HCT116 (cell line): ENCODE data around the gene ATP8A2. TPM values are rescaled to one million over a fixed set of nuclear protein-coding genes. Genes with fewer than 3 reads are reported as not detected.

Experiments
- ATAC-seq: fragments of 200-7000 bp; cut with Tn5 transposase; 2 replicates; pipeline ENCODE4 v1.9.1; 2020; ENCODE audit warnings: mild to moderate bottlenecking, moderate library complexity
- BruUV-seq: library from RNA; stranded (reverse); fragments of 400-500 nt; replicated peaks from 2 replicates; lab custom pipeline; 2021; lab: Mats Ljungman, UMichigan
- CTCF ChIA-PET: fragments of 300-600 bp; sonication (Branson Sonifier 250); formaldehyde crosslinking; loops from one replicate; lab custom pipeline; 2021; ENCODE audit warnings: antibody characterized with exemption; lab: Charles Lee
- POLR2A ChIA-PET: fragments of 300-600, 350-600 bp; sonication (Branson Sonifier 250); formaldehyde crosslinking; loops from one replicate; lab custom pipeline; 2021; ENCODE audit warnings: antibody characterized with exemption; lab: Charles Lee
- RAD21 ChIA-PET, 2 experiments: fragments of 300-600 bp; sonication (Branson Sonifier 250); formaldehyde crosslinking; loops; one replicate each; lab custom pipeline; 2023; ENCODE audit warnings: low total read pairs in 2 of 2; ENCODE audit not compliant: uncharacterized antibody in 2 of 2, unreplicated experiment in 2 of 2, low non-redundant PET in 1 of 2; lab: Charles Lee
- DNase-seq: peaks from one replicate; pipeline ENCODE4 v3.0.0-alpha.2; 2010; ENCODE audit warnings: low read depth, low spot score
- H2AFZ ChIP-seq: fragments of 200-600 bp; shearing (Covaris generic), sonication (generic); 2 replicates; pipeline ENCODE4 v1.6.1; 2017; ENCODE audit warnings: low read depth, mixed run types, mixed read lengths, antibody characterized with exemption, low read length; ENCODE audit not compliant: poor library complexity, severe bottlenecking
- H3K27ac ChIP-seq: 2 replicates; pipeline ENCODE4 v1.5.1; 2012; ENCODE audit warnings: low read depth, low read length
- H3K27me3 ChIP-seq: fragments of 200-600 bp; sonication (generic); 2 replicates; pipeline ENCODE4 v1.6.1; 2016; ENCODE audit warnings: mixed run types, low read length, mixed read lengths; ENCODE audit not compliant: insufficient read depth
- H3K36me3 ChIP-seq, 2 experiments: fragments of 200-500 bp in 1 of 2; fragments of 200-600 bp in 1 of 2; sonication (Bioruptor generic) in 1 of 2; sonication (generic) in 1 of 2; 2 replicates each; pipeline versions ENCODE4 v1.5.1 to v1.6.1; 2014 to 2016; ENCODE audit warnings: low read length in 2 of 2, inconsistent platforms in 1 of 2, mixed read lengths in 1 of 2, mixed run types in 1 of 2; ENCODE audit not compliant: insufficient read depth in 2 of 2, control insufficient read depth in 1 of 2
- H3K4me1 ChIP-seq, 2 experiments: fragments of 200-600 bp in 1 of 2; sonication (generic) in 1 of 2; 2 replicates each; pipeline versions ENCODE4 v1.5.1 to v1.6.1; 2012 to 2017; ENCODE audit warnings: low read length in 2 of 2, inconsistent platforms in 1 of 2, mild to moderate bottlenecking in 1 of 2, mixed read lengths in 1 of 2, mixed run types in 1 of 2, moderate library complexity in 1 of 2; ENCODE audit not compliant: insufficient read depth in 2 of 2, control insufficient read depth in 1 of 2
- H3K4me2 ChIP-seq: fragments of 200-600 bp; sonication (generic); 2 replicates; pipeline ENCODE4 v1.6.1; 2017; ENCODE audit warnings: mixed run types, low read length, mixed read lengths
- H3K4me3 ChIP-seq, 2 experiments: fragments of 200-600 bp in 1 of 2; sonication (generic) in 1 of 2; replicated peaks in 1 of 2; 2 replicates each; pipeline ENCODE4 v1.5.1; 2011 to 2016; ENCODE audit warnings: low read length in 2 of 2, control low read depth in 1 of 2, low read depth in 1 of 2, mild to moderate bottlenecking in 1 of 2, mixed read lengths in 1 of 2, mixed run types in 1 of 2
- H3K79me2 ChIP-seq: fragments of 200-600 bp; sonication (generic); 2 replicates; pipeline ENCODE4 v1.6.1; 2017; ENCODE audit warnings: mild to moderate bottlenecking, mixed run types, low read length, moderate library complexity, mixed read lengths; ENCODE audit not compliant: insufficient read depth
- H3K9ac ChIP-seq: fragments of 200-600 bp; sonication (generic); 2 replicates; pipeline ENCODE4 v1.6.1; 2016; ENCODE audit warnings: low read length, mixed read lengths
- H3K9me2 ChIP-seq: fragments of 200-600 bp; sonication (generic), shearing (Covaris generic); 2 replicates; pipeline ENCODE4 v1.6.1; 2017; ENCODE audit warnings: mixed run types, mild to moderate bottlenecking, moderate library complexity; ENCODE audit not compliant: insufficient read depth
- H3K9me3 ChIP-seq, 2 experiments: fragments of 200-500 bp in 1 of 2; fragments of 200-600 bp in 1 of 2; sonication (Bioruptor generic) in 1 of 2; sonication (generic) in 1 of 2; 2 replicates each; pipeline ENCODE4 v1.6.1; 2014 to 2017; ENCODE audit warnings: low read length in 2 of 2, mixed read lengths in 2 of 2, inconsistent platforms in 1 of 2, low read depth in 1 of 2, mild to moderate bottlenecking in 1 of 2, mixed run types in 1 of 2, moderate library complexity in 1 of 2; ENCODE audit not compliant: control insufficient read depth in 1 of 2, insufficient read depth in 1 of 2
- H4K20me1 ChIP-seq: fragments of 200-600 bp; sonication (generic), shearing (Covaris generic); 2 replicates; pipeline ENCODE4 v1.6.1; 2017; ENCODE audit warnings: mixed run types, mild to moderate bottlenecking, moderate library complexity; ENCODE audit not compliant: insufficient read depth
- ATF3 ChIP-seq: IDR thresholded peaks from 2 replicates; pipeline ENCODE4 v1.6.1; 2012
- CEBPB ChIP-seq: IDR thresholded peaks from 2 replicates; pipeline ENCODE4 v1.6.1; 2012; ENCODE audit warnings: low read depth
- EGR1 ChIP-seq: IDR thresholded peaks from 2 replicates; pipeline ENCODE4 v1.6.1; 2012; ENCODE audit warnings: low read depth
- ELF1 ChIP-seq: IDR thresholded peaks from 2 replicates; pipeline ENCODE4 v1.6.1; 2012; ENCODE audit warnings: low read depth, borderline replicate concordance
- EZH2 ChIP-seq: fragments of 200-600 bp; sonication (generic); IDR thresholded peaks from 2 replicates; pipeline ENCODE4 v1.6.1; 2017; ENCODE audit warnings: antibody characterized with exemption, mixed run types
- EZH2phosphoT487 ChIP-seq: fragments of 200-600 bp; IDR thresholded peaks from 2 replicates; pipeline ENCODE4 v1.6.1; 2018; ENCODE audit warnings: antibody characterized with exemption, borderline replicate concordance
- FOSL1 ChIP-seq: IDR thresholded peaks from 2 replicates; pipeline ENCODE4 v1.6.1; 2012; ENCODE audit warnings: low read depth
- JUND ChIP-seq: IDR thresholded peaks from 2 replicates; pipeline ENCODE4 v1.6.1; 2012
- POLR2A ChIP-seq: IDR thresholded peaks from 2 replicates; pipeline ENCODE4 v1.7.0; 2011; ENCODE audit warnings: borderline replicate concordance; ENCODE audit not compliant: insufficient read depth, insufficient read length; ENCODE audit errors: extremely low read depth
- POLR2AphosphoS5 ChIP-seq: IDR thresholded peaks from 2 replicates; pipeline ENCODE4 v1.6.1; 2011; ENCODE audit warnings: mild to moderate bottlenecking, low read depth, low read length, moderate library complexity
- RAD21 ChIP-seq: IDR thresholded peaks from 2 replicates; pipeline ENCODE4 v1.6.1; 2012; ENCODE audit warnings: low read depth, mild to moderate bottlenecking
- REST ChIP-seq: IDR thresholded peaks from 2 replicates; pipeline ENCODE4 v1.6.1; 2012; ENCODE audit warnings: low read depth
- SP1 ChIP-seq: IDR thresholded peaks from 2 replicates; pipeline ENCODE4 v1.6.1; 2012; ENCODE audit warnings: low read depth
- TCF7L2 ChIP-seq: IDR thresholded peaks from 2 replicates; pipeline ENCODE4 v1.7.0; 2011; ENCODE audit warnings: borderline replicate concordance, inconsistent platforms; ENCODE audit not compliant: insufficient read depth, insufficient read length; ENCODE audit errors: extremely low read depth
- YY1 ChIP-seq: IDR thresholded peaks from 2 replicates; pipeline ENCODE4 v1.6.1; 2011; ENCODE audit warnings: low read length, low read depth, moderate library complexity, mild to moderate bottlenecking; ENCODE audit not compliant: insufficient replicate concordance; ENCODE audit errors: extremely low read depth
- ZNF274 ChIP-seq: fragments of 200-500 bp; sonication (Bioruptor generic); IDR thresholded peaks from 2 replicates; pipeline ENCODE4 v1.6.1; 2014; ENCODE audit warnings: mild to moderate bottlenecking, low read depth, low read length, inconsistent platforms
- intact Hi-C: fragments of 100-400 bp; cut with micrococcal nuclease; formaldehyde crosslinking; loops from 2 replicates; pipeline ENCODE4 v1.10.0; 2022
- total RNA-seq: library from RNA; stranded (reverse); gene quantifications from one replicate; pipeline ENCODE4 v1.2.1, GENCODE V29; 2021; ENCODE audit not compliant: unreplicated experiment
- TF ChIP-seq, protein P1 (sequence below): IDR thresholded peaks from 2 replicates; pipeline ENCODE4 v1.6.1; 2011; ENCODE audit warnings: mild to moderate bottlenecking, low read length, moderate library complexity; ENCODE audit not compliant: insufficient replicate concordance; ENCODE audit errors: extremely low read depth
- TF ChIP-seq, protein P2 (sequence below): IDR thresholded peaks from 2 replicates; pipeline ENCODE4 v1.6.1; 2012

The ATP8A2 gene
- total RNA-seq, 1 experiment from 2014 or later = not detected

DNA sequence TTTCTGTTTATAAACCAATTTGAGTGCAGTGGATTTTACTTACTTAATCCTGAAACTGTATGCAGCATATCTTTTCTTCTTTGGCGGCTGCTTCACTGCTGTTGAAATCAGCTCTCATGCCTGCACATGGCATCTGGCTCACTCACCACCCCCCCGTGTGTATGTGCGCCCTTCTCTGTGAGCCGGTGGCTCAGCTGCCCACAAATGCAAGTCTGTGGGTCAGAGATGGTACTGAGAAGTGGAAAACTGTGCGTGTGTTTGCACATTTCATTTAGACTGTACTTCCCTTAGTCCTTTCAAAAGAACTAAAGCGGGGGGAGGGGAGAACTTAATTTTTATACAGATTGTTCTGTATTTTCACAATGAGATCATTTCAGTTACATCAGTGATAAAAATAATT, 372.4 kb downstream of the ATP8A2 start:
- intact Hi-C loops = no loop called here
- Histone ChIP-seq H3K27me3 (peaks cover 32% of the 10 kb centered on the region; the same call in 1 of the 2 replicates), H3K9me2 (no peaks in the 10 kb centered on the region), H3K9ac (no peak overlapping the region), H3K9me3 (no peaks in the 10 kb centered on the region), H3K36me3 (no peaks in the 10 kb centered on the region), H3K4me3 (no peak overlapping the region), H3K27ac (no peak overlapping the region), H2AFZ (no peak overlapping the region), H4K20me1 (no peaks in the 10 kb centered on the region), H3K4me1 (no peaks in the 10 kb centered on the region), H3K4me2 (no peak overlapping the region), H3K79me2 (no peaks in the 10 kb centered on the region)
- TF ChIP-seq POLR2A (no peak), ATF3 (no peak), EZH2 (no peak), EZH2phosphoT487 (no peak), REST (no peak), CEBPB (no peak), FOSL1 (no peak), ELF1 (no peak), EGR1 (no peak), ZNF274 (no peak), POLR2AphosphoS5 (no peak), RAD21 (no peak), TCF7L2 (no peak), JUND (no peak), YY1 (no peak), SP1 (no peak)
- TF ChIP-seq, protein P1, sequence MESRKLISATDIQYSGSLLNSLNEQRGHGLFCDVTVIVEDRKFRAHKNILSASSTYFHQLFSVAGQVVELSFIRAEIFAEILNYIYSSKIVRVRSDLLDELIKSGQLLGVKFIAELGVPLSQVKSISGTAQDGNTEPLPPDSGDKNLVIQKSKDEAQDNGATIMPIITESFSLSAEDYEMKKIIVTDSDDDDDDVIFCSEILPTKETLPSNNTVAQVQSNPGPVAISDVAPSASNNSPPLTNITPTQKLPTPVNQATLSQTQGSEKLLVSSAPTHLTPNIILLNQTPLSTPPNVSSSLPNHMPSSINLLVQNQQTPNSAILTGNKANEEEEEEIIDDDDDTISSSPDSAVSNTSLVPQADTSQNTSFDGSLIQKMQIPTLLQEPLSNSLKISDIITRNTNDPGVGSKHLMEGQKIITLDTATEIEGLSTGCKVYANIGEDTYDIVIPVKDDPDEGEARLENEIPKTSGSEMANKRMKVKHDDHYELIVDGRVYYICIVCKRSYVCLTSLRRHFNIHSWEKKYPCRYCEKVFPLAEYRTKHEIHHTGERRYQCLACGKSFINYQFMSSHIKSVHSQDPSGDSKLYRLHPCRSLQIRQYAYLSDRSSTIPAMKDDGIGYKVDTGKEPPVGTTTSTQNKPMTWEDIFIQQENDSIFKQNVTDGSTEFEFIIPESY = no peak
- TF ChIP-seq, protein P2, sequence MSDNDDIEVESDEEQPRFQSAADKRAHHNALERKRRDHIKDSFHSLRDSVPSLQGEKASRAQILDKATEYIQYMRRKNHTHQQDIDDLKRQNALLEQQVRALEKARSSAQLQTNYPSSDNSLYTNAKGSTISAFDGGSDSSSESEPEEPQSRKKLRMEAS = no peak
- ChIA-PET CTCF (no interaction called here), RAD21 (no interaction called here), POLR2A (no interaction called here)
- no peak for ATAC-seq
- no TSS peak for BruUV-seq
- DNase-seq = no peak
